Gastroesophageal sphincter (tissue), 3 donors: ENCODE results near the gene PDK1.

ENCODE experiments used
- CTCF ChIP-seq, 4 experiments: fragments of 200-600 bp in 2 of 4; fragments of 450-650 bp in 2 of 4; sonication (generic) in 1 of 4; IDR thresholded peaks; one replicate each; pipeline ENCODE4 v1.5.1; 2017 to 2019; ENCODE audit warnings: antibody characterized with exemption in 4 of 4, mild to moderate bottlenecking in 2 of 4, moderate library complexity in 2 of 4
- EP300 ChIP-seq: sonication (generic); formaldehyde crosslinking; IDR thresholded peaks from one replicate; pipeline ENCODE4 v1.6.1; 2017; ENCODE audit warnings: antibody characterized with exemption, mild to moderate bottlenecking
- POLR2A ChIP-seq, 2 donors: fragments of 450-650 bp; IDR thresholded peaks; one replicate each; pipeline ENCODE4 v1.6.1; 2017; ENCODE audit warnings: antibody characterized with exemption in 2 of 2, mild to moderate bottlenecking in 2 of 2, moderate library complexity in 1 of 2
- POLR2AphosphoS5 ChIP-seq: sonication (generic); formaldehyde crosslinking; IDR thresholded peaks from one replicate; pipeline ENCODE4 v1.6.1; 2017; ENCODE audit warnings: antibody characterized with exemption

- TF ChIP-seq CTCF (IDR thresholded peaks at IDR 0.05) (no peak), EP300 (no peak), POLR2A (IDR thresholded peaks at IDR 0.05) (no peak), POLR2AphosphoS5 (no peak)
Observed at GRCh38 chr2:172555272-172555521, 693 bp upstream of the PDK1 start.
